Fibroblast of skin of right quadriceps (primary cell): ENCODE data around the gene GRIN2A.

ENCODE experiments used
- DNase-seq: peaks from one replicate; pipeline ENCODE4 v3.0.0-alpha.2; 2013

The GRIN2A gene

DNA sequence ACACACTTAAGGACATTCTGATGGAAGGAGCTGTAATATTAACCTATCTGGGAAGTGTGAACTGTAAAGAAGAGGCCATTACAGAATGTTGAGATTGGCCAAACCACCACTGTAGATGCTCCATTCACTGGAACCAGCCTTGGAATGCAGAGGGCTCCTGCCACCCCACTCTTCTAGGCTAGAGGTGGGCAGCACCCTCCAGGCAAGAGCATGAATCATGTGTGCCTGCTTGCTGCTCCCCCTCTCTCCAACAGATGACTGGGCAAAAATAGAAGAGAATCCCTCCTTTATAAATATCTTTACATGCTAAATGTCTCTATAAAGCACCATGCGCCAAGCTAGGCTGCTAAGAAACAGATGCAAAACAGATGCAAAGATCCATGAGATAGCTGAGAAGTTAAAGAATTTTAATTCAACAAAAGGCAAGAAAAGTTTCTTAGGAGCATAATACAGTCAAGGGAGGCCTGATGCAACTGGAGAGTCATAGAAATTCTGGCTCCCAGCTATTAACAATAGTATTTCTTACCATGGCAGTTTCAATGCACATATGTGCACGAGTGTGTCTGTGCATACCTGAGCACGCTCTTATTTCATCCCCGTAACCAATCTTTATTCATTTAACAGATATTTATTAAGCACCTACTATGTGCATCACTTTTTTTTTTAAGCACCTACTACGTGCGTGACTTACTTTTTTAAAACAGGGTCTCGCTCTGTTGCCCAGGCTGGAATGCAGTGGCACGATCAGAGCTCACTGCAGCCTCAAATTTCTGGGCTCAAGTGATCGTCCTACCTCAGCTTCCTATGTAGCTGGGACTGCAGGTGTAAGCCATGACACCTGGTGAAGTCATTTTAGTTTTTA is 53.6 kb downstream of the GRIN2A start:
- DNase-seq: peak; percentile 27

DNA sequence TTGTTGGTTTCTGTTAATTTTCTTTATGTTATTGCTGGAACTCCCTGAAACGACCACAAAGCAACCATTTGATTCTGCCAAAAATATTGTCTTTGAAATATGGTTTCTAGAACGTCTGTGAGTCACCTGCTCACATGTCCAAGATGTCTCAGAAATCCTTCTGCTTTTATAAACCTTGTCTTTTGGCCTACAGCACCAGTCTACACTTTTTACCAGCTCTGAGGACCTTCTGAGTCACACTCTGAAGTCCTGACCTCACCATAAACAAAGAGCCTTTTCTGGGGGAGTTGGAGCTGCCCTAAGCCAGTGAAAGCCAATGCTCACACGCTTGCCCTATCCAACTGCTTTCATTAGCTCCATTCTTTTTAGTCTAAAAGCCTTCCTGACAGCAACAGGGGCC is 55.5 kb downstream of the GRIN2A start:
- peak; percentile 59 for DNase-seq

DNA sequence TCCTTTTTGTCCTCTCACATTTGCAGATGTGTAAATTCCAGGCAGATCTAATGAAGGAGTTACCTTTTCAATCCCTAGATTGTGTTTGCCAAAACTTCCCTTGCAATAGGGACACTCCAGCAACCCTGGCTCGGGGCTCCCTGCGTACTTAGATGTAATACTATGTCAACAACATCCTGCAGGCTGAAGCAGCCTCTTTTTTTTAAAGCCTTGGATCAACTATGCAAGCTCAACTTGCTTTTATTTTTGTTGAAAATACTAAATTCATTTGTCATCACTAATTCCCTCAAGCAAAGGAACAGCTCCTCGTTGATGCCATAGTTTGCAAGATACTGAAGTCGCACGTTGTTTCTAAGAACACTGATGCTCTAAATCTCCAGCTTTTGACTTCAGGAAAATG is 59.1 kb downstream of the GRIN2A start:
- DNase-seq: no peak

DNA sequence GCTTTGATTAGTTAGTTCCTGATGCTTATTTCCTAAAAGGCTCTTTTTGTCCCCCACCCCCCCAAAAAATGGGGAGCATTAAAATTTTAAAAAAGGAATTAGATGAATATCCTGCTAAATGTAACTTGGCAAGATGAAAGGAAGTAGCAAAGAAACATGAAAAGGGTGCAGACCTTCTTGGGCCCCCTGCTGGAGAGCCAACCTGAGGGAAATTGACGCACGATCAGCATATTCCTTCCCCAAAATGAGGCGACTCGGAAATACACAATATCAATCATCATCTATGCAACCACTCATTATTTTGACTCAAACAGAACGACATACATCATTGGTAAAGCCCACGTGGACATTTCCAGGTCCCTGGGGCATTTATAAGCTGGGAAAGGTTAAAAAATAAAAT is 59.7 kb downstream of the GRIN2A start:
- peak; percentile 10 for DNase-seq

DNA sequence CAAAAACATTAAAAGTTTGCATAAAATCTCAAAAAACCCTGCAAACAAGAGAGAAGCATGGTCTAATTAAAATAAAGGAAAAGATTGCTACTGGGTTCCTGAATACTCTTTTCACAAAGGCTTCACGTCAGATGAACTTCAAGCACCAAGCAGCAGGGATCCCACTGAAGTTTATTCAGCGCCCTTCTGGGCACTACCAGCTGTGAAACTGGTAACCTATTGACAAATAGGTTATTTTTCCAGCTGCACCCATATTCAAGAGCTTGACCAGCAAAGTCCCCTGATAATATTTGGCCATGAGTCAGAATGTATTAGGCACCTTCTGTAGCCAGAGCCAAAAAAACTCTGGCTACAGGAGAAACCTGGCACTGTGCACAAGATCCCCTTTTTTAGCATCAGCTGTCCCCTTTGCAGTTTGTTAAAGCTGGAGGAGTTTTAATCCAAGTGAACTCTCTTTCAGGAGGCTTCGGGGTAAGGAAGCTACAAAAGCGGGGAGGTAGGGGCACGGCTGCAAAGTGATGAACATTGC is 60.3 kb downstream of the GRIN2A start:
- DNase-seq: no peak

DNA sequence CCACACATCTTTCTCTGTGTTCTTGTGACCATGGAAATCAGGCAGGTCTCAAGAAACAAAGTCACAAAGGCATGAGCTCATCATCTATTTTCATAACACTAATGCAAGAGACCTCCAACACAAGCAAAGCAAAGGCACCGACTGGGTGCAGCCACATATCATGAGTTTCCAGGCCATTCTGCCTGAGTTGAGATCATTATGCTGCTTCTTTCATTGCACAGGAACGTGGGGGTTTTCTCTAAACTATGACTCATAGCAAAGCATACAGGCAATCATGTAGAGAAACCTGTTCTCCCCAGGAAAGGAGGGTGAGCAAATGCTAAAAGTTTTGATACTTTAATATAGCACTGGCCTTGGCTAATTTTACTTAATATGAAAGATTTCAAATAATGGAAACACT is 60.7 kb downstream of the GRIN2A start:
- DNase-seq: peak; percentile 76

DNA sequence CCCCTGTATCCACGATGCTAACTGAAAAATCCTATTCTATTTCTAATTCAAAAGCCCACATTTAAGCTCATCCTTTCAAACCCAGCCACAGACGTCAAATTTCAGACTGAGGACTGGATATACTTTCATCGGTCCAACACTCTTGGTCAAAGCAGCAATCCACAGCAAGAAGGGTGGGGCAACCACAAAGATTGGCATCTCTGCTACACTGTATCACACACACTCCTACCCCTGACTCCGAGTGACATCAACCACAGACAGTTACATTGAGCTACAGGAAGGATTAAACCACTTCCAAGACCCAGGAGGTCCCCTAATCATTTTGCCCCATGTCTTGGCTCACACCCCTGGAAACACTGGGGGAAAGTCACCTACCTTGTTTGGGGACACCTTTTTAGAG is 61.3 kb downstream of the GRIN2A start:
- no peak for DNase-seq

DNA sequence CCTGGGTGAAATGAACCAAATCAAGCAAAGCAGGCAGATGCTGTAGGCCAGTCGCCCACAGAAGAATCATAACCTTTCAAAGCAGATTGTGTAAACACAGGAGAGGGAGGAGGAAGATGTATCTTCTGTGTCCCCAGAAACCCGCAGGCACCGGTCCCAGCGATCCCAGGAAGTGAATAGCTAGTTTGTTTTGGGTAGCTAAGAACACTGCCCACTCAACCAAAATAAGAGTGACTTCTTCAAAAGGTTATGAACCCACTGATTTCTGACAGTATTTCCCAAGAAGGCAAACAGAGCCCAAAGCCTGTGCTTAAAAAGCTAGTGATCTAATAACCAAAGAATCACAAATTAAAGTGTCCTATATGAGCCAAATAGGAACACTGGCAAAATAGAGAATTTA is 67.8 kb downstream of the GRIN2A start:
- no peak for DNase-seq

DNA sequence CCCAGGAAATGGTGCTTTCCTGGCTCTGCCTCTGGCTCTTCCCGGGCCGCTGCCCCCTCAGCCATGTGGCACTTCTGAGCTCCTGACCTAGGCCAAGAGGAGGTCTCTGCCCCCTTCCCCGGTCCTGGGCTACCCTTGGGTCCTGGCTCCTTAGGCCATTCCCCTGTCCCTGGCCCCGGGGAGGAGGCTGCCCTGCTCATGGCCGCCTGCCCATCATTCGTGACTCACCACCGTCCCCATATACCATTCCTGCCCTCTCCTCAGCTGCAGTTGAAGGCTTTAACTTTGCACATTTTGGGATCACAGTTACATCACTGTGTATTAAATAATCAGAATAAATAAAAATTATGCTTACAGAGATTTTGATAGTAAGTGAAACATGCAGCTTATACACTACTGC is 69.0 kb downstream of the GRIN2A start:
- DNase-seq: no peak

DNA sequence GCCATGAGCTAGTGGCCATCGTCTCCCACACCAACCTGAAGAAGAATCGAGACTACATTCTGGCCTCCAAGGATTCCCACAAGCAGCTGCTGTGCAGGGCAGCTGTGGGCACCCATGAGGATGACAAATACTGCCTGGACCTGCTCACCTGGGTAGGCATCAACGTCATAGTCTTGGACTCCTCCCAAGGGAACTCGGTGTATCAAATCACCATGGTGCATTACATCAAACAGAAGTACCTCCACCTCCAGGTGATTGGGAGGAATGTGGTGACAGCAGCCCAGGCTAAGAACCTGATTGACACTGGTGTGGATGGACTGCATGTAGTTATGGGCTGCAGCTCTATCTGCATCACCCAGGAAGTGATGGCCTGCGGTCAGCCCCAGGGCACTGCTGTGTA is 70.2 kb downstream of the GRIN2A start:
- no peak for DNase-seq

DNA sequence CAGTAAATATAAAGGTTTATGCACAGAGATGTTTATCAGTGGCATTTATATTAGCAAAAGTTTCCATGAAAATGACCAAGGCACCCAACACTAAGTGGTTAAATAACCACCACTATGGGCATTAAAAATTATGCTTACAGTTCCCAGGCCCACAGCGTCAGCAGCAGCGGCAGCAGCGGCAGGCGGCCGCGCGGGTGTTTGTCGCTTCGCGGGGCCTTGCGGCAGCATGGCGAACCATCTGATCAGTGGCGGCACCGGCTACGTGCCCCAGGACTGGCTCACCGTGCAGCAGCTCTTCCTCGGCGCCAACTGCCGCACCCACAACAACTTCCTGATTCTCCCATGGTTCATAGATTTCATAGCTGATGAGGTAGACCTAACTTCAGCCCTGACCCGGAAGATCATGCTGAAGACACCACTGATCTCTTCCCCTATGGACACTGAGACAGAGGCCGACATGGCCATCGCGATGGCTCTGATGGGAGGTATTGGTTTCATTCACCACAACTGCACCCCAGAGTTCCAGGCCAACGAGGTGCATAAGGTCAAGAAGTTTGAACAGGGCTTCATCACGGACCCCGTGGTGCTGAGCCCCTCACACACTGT is 71.0 kb downstream of the GRIN2A start:
- no peak for DNase-seq

DNA sequence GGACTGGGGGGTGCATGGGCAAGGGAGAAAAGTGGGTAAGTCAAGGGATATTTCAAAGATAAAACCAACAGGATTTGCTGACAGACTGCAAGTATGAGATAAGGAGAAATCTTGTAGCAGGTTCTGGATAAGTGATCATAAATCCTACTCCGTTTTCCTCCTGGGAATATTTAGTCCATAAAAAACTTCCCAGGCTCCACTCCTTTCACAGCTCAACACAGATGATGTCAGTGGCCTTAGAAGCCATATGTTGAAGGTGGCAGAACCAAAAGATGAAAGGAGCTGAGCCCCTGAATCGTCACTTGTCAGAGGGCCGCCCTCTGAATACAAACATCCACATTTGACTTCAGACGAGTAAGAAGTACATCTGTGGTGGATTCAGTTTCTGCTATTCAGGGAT is 71.7 kb downstream of the GRIN2A start:
- no peak for DNase-seq

DNA sequence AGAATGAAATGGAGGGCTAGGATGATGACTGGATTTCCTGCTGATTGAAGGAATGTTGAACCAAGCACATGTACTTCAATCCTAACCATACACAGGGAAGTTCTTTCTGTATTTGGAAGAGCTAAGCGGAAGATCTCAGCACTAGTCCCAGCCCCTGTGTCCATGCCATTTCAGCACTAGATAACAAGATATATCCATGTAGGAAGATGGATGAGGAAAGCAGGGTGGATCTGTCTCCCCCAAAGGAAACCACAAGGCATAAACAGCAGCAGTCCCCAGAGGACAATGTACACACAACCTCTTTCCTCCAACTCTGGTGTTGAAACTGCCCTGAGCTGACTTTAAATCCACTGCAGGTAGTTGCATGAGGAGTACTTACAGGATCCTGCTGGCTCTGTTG is 75.1 kb downstream of the GRIN2A start:
- peak; percentile 61 for DNase-seq

DNA sequence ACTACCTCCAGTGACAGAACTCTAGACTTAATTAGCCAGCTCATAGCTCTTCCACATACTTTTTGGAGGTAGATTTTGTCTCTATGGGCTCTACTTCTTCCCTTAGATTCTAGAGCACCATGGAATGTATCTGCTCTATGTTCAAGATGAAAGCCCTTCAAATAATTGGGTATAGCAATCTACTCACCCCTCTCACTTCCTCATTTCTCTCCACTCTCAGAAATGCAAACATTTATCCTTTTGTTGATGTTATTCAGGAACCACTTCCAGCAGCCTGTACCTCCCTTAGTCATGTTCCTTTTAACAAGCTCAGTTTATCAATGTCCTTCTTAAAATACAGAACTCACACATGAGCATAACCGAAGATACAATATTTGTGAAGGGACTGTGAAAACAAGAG is 78.5 kb downstream of the GRIN2A start:
- DNase-seq: no peak

DNA sequence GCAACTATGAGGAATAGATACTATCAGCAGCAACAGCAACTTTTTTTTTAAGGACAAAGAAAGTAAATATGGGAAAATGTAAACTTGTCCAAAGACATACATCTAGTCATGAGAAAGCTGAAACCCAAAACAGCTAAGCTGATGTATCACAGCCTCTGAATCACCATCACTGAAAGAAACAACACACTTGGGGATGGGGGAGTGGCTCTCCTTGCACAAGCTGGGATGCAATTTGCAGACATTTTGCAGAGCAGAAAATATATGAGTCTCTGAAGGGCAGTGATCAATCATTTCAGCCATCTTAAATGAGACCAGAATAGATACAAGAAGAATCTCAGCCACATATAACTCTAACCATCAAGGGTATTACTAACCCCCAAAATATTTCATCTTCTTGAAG is 79.1 kb downstream of the GRIN2A start:
- DNase-seq: peak; percentile 84

DNA sequence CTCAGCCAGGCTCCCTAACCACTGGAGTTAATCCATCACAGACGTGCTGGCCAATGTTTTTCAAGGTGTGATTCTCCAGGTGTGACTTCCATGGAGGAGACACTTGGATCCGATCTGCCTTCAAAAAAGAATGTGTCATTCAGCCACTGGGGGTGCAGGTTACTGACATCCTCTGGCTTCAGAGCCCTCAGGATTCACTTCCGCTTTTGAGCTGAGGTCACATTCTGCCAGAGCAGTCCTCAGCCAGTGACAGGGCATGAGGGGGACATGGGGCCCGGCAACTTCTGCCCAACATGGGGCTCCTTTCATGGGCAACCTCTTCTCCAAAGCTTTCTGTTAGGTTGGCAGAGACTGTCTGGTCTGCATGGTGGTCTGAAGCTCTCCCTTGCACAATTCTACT is 81.4 kb downstream of the GRIN2A start:
- no peak for DNase-seq

DNA sequence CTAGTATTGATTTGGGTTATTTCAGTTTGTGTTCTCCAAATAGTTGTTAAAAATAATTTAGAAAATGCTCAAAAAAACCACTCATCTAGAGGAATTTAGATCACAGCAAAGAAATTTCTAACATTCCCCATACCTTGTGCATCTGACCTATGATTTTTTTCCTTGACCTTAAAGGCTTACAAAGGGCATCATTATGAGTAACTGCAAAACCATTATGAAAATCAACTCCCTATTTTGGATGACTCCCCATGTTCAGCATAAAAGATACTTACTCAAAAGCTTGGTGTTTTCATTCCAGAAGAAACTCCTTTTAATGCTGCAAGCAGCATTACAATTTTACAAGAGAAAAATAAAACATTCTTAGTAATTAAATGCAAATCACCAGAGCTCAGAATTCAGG is 83.2 kb downstream of the GRIN2A start:
- DNase-seq: peak; percentile 56

DNA sequence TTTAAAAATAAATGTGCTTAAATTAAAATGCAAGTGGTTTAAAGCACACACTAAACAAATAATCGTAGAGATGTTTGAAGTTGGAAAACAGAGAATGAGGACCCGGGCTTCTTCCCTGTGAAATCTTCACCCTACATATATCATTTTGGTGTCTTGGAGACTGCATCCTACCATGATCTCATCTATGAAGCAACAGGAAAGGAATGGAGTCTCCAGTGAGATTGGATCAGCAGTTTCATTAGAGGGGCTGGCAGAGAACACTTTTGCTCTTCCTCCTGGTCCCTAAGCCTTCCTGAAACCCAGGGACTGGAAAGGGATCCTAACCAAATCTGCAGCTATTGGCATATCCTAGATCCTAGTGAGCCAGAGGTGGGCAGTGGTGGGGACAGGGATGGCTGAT is 85.0 kb downstream of the GRIN2A start:
- peak; percentile 61 for DNase-seq

DNA sequence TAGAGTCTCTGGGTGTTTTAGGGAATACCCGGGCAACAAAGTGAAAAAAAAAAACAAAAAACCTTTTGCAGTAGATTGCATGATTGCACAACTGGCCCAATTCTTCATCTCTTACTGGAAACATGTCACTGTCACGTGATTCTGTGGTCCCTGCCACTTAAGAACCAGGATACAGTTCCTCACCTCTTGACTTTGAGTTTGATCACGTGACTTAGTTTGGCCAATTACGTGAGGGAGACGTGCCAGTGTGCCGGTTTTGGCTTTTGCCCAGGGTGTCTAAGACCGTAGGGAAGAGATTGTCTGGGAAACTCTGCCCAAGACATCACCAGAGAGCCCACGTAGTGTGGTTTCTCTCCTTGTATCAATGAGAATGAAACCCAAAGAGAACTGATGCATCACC is 88.7 kb downstream of the GRIN2A start:
- no peak for DNase-seq

DNA sequence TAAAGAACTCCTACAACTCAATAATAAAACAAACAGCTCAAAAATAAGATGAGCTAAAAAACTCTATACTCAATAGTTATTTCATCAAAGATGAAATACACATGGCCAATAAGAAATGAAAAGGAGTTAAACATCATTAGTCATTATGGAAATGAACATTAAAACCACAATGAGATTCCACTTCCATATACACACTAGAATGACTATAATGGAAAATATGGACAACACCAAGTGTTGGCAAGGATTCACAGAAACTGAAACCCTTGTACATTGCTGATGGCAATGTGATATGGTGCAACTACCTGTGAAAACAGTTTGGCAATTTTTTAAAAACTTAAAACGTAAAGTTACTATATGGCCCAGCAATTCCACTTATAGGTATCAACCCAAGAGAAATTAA is 91.4 kb downstream of the GRIN2A start:
- peak; percentile 70 for DNase-seq

DNA sequence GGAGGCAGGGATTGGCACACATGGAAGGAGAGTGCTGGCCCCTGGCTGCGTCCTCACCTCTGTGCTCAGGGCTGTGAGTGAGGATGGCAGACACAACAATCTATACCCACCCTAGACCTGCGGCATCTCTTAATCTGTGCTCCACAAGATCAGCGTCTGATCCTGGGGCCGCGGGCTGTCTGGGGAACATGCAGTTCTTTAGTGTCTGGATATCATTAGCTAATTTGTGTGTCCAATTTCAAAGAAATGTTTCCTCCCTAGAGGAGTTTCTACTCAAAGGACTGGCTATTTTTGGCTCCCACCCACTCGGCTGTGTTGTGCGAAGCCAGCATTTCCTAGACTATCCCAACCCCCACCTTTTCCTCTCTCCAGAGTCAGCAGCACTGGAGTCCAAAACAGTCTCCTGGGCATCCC is 93.8 kb downstream of the GRIN2A start:
- peak; percentile 63 for DNase-seq

DNA sequence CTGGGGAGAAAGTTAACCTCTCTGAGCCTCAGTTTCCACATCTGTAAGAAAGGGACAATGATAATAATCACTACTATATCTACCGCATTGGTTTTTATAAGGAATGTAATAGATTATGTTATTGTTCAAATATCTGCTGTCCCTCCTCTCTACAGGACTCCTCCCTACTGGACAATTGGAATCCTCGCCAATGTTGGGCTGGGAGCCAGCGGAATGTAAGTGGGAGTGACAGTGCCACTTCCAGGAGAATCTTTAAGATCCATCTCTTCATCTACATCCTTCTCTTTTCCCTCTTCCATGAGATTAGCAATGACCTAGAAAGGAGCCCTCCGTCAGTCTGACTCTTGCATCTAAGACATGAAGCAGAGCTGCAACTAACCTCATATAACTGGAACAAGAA is 95.1 kb downstream of the GRIN2A start:
- DNase-seq: no peak

DNA sequence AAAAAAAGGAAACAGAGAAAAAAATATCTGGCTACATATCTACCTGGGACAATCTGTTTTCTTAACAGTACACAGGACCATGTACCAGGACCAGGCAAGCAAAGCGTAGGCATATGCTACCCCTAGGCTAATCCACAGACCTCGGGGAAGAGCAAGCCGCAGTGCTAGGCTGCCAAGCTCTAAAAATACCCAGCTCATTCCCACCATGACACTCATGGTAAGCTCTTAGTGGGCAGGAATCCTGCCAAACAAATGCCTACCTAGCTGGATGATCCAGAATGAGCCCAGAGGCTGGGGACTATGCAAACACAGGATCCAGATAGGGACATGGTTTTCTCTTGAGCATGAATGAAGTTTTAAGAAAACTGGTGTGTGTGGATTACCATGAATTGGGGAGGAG is 95.6 kb downstream of the GRIN2A start:
- DNase-seq: no peak

DNA sequence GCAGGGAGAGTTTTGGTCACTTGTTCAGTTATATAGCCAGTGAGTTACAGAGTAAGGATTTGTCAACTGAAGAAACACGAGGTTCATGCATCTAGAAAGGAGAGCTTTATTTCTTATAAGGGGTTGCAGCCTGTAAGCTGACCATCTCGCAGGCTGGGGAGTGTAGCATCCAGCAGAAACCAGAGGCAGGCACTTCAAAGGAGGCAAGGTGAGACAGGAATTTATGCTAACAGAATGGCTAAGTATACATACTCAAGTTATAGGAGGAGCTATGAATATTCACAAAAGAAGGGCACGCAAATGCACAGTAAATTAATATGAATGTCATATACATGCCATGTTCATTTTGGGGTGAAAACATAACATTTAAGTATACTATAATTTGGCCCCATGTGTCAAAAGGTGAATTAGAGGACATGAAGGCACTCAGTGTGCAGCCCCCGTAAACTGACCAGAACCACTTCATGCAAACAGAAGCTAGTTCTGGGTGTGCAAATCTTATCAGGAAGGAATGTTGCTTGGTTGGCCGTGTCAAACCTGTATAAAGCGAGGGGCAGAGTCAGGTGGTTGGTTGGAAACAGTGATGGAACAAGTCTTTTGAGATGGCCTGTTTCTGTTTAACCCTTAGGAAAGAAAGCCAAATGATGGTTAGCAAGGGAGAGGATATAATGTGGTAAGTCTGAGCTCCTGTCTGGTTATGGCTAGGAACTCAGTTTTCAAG is 97.0 kb downstream of the GRIN2A start:
- DNase-seq: no peak
